Osteocyte (in vitro differentiated cells): Measurements from ENCODE around the gene ADAMTS12. TPM values are rescaled to one million over a fixed set of nuclear protein-coding genes. Genes with fewer than 3 reads are reported as not detected.

ENCODE experiments used
- DNase-seq: peaks from one replicate; pipeline ENCODE4 v3.0.0; 2021; ENCODE audit warnings: mixed read lengths; ENCODE audit not compliant: unreplicated experiment; ENCODE audit errors: extremely low spot score
- H3K27ac Mint-ChIP-seq: one replicate; pipeline ENCODE4 v1.8.0; 2021; ENCODE audit warnings: mild to moderate bottlenecking, mixed read lengths; ENCODE audit not compliant: unreplicated experiment
- H3K27me3 Mint-ChIP-seq: one replicate; pipeline ENCODE4 v1.8.0; 2021; ENCODE audit warnings: mixed read lengths; ENCODE audit not compliant: unreplicated experiment
- H3K36me3 Mint-ChIP-seq: one replicate; pipeline ENCODE4 v1.8.0; 2021; ENCODE audit warnings: mixed read lengths; ENCODE audit not compliant: unreplicated experiment
- H3K4me1 Mint-ChIP-seq: one replicate; pipeline ENCODE4 v1.8.0; 2021; ENCODE audit warnings: mixed read lengths; ENCODE audit not compliant: unreplicated experiment
- H3K4me3 Mint-ChIP-seq: one replicate; pipeline ENCODE4 v1.8.0; 2021; ENCODE audit warnings: mild to moderate bottlenecking, moderate library complexity, mixed read lengths; ENCODE audit not compliant: unreplicated experiment
- H3K9me3 Mint-ChIP-seq: one replicate; pipeline ENCODE4 v1.8.0; 2021; ENCODE audit warnings: mixed read lengths; ENCODE audit not compliant: unreplicated experiment
- total RNA-seq: library from RNA; stranded (reverse); gene quantifications from 2 replicates; pipeline ENCODE4 v1.2.1, GENCODE V29; 2021
- TF ChIP-seq, protein P1 (sequence below): fragments of 200-600 bp; sonication (generic); IDR thresholded peaks from 2 replicates; pipeline ENCODE4 v1.5.0; 2021; ENCODE audit warnings: antibody characterized with exemption, mild to moderate bottlenecking, moderate library complexity

Gene ADAMTS12
- total RNA-seq, 1 donor from 2014 or later: 13.9 TPM

DNA sequence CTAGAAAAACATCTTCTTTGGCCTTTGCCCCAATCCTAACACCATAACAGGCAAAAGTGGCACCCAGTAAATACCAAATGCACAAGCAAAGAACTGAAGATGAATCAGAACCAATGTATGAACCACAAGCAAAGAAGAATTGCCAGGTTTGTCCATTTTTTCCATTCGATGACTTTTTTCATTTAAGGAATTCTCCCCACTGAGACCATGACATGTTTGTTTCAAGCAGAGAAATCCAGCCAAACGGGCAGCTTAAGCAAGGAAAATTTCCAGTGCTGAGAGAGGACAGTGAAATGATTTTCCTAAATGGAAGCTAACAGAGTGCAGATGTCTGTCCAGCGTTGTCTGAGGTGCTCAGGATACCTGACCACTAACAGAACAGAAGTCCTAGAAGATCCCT lies 203.7 kb downstream of the ADAMTS12 start:
- Mint-ChIP-seq H3K9me3 (peaks cover 8% of the 10 kb centered on the region), H3K27ac (no peak overlapping the region), H3K4me3 (no peak overlapping the region), H3K27me3 (no peaks in the 10 kb centered on the region), H3K4me1 (peaks cover 10% of the 10 kb centered on the region), H3K36me3 (no peaks in the 10 kb centered on the region)
- no peak for DNase-seq
- TF ChIP-seq, protein P1, sequence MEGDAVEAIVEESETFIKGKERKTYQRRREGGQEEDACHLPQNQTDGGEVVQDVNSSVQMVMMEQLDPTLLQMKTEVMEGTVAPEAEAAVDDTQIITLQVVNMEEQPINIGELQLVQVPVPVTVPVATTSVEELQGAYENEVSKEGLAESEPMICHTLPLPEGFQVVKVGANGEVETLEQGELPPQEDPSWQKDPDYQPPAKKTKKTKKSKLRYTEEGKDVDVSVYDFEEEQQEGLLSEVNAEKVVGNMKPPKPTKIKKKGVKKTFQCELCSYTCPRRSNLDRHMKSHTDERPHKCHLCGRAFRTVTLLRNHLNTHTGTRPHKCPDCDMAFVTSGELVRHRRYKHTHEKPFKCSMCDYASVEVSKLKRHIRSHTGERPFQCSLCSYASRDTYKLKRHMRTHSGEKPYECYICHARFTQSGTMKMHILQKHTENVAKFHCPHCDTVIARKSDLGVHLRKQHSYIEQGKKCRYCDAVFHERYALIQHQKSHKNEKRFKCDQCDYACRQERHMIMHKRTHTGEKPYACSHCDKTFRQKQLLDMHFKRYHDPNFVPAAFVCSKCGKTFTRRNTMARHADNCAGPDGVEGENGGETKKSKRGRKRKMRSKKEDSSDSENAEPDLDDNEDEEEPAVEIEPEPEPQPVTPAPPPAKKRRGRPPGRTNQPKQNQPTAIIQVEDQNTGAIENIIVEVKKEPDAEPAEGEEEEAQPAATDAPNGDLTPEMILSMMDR: no peak

DNA sequence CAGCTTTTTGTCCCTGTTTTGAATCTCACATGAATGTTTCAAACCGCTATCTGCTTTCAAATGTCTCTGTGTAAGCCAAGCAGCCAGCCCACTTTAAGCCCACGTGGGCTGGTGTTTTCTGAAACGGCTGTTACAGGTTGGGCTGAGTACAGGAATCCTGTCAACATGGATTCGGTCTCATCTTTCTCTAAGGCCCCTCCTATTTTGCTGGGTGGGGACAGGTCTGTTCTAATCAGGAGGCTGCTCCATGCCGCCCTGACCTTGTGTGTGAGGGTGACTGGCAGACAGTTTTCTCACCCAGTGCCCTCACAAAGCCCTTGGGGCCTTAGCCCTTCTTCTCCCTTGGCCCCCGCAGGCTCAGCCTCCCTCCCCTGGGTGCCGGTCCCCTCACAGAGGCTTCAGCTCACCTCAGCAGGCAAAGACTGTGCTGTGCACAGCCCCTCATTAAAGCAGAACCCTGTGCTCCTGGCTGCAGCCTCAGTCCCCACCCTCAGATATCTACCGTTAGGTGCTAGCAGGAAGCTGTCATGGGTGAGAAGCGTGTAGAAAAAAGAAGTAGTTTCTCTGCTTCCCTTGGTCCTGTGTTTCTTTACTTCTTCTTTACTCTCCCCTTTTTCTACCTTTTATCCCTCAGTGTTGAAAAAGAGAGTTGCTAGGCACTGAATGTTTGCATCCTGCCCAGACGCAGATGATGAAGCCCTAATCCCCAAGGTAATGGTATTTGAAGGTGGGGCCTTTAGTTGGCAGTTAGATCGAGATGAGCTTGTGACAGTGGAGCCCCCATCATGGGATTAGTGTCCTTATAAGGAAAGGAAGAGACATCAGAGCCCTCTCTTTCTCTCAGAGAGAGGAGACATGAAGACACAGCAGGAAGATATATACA lies 205.7 kb downstream of the ADAMTS12 start:
- no peaks in the 10 kb centered on the region for H3K9me3 Mint-ChIP-seq
- TF ChIP-seq, protein P1: no peak
- no peak overlapping the region for H3K27ac Mint-ChIP-seq
- no peak overlapping the region for H3K4me3 Mint-ChIP-seq
- no peak for DNase-seq
- H3K36me3 Mint-ChIP-seq: peaks cover 4% of the 10 kb centered on the region
- H3K27me3 Mint-ChIP-seq: no peaks in the 10 kb centered on the region
- H3K4me1 Mint-ChIP-seq: peaks cover 3% of the 10 kb centered on the region

DNA sequence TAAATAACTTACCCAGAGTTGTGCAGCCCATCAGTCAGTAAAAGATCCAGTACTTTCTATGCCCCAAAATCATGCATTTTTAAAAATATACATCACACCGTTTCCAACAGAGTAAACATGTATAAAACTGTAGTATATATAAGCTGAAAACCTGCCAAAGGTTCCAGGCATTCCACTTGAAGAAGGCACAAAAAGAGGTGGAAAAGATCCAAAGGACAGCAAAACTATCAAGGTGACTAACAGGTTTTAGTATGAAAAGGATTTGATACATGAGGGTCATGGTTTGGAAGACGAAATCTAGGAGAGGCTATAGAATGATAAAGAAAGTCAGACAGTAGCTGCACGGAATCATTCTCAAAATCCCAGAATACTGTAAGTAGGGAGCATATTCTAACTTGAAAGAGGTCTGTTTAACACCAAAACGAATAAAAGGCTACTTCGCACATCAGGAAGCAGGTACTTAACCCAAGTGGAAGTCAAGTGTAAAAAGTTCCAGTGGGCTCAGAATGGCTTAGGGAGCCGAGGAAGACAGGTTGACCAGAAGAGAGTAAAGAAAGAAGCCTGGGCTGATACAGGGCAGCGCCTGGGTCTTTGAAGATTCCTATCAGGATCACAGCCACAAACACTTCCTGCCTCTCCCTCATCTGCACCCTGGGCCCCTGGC lies 207.2 kb downstream of the ADAMTS12 start:
- Mint-ChIP-seq H3K27me3 (no peaks in the 10 kb centered on the region), H3K36me3 (peaks cover 4% of the 10 kb centered on the region), H3K27ac (no peak overlapping the region), H3K9me3 (no peaks in the 10 kb centered on the region), H3K4me3 (no peak overlapping the region), H3K4me1 (no peaks in the 10 kb centered on the region)
- DNase-seq: no peak
- TF ChIP-seq, protein P1: no peak

DNA sequence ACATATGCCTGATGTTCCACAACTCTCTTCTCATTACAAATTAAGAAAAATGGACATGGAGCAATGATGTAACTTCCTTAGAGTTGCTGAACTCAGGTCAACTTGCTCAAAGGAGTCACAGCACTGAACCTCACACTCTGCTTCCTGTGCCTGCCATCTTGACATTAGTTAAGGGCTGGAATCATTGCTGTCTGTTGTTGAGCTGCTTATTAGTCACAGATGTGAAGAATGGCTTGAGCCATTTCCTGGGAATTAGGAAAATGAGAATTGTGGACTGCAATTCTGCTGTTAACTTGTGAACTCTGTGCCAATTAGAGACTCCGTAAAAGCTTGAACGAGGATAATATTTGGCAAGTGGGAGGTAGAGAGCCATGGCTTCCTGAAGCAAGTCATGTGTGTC lies 212.0 kb downstream of the ADAMTS12 start:
- Mint-ChIP-seq H3K27me3 (no peaks in the 10 kb centered on the region), H3K9me3 (no peaks in the 10 kb centered on the region), H3K27ac (no peak overlapping the region), H3K4me3 (no peak overlapping the region), H3K4me1 (no peaks in the 10 kb centered on the region), H3K36me3 (peaks cover 4% of the 10 kb centered on the region)
- DNase-seq: no peak
- TF ChIP-seq, protein P1: no peak

DNA sequence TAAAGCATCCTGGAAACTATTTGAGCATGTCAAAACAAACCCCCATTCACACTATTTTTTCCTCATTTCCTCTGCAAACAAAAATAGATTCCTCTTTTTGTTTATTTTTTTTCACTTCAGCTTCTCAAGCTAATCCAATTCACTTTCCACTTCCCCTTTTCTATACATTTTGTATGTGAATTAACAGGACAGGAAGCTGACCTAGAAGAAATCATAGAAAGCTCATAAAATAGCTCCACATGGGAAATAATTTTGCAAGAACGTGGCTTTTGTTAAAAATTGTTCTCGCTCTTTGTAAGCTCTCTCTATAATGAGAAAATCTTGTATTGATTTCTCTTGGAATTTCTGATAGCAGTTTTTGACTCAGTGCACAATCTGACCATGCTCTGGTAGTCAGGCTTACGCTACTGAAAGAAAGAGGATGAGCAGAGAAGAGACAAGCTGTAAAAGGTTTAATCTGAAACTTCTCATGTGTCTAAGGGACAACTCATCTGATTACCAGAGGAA lies 215.8 kb downstream of the ADAMTS12 start:
- no peaks in the 10 kb centered on the region for H3K36me3 Mint-ChIP-seq
- TF ChIP-seq, protein P1: no peak
- no peak overlapping the region for H3K4me3 Mint-ChIP-seq
- DNase-seq: no peak
- H3K4me1 Mint-ChIP-seq: no peaks in the 10 kb centered on the region
- no peaks in the 10 kb centered on the region for H3K9me3 Mint-ChIP-seq
- H3K27me3 Mint-ChIP-seq: no peaks in the 10 kb centered on the region
- H3K27ac Mint-ChIP-seq: no peak overlapping the region
